GM12878 (cell line): Measurements from ENCODE around the gene UTP3. TPM values are rescaled to one million over a fixed set of nuclear protein-coding genes. Genes with fewer than 3 reads are reported as not detected.

Experiments used
- ASH2L ChIP-seq: fragments of 300-600, 200-600 bp; sonication (generic); IDR thresholded peaks from 2 replicates; pipeline ENCODE4 v1.6.1; 2017; ENCODE audit warnings: low read depth, mild to moderate bottlenecking, borderline replicate concordance
- ATF7 ChIP-seq: fragments of 450-650 bp; IDR thresholded peaks from 2 replicates; pipeline ENCODE4 v1.6.1; 2016; ENCODE audit warnings: low read depth, mild to moderate bottlenecking
- CEBPB ChIP-seq, 2 experiments: fragments of 150-350 bp in 1 of 2; IDR thresholded peaks; 2 replicates each; pipeline ENCODE4 v1.6.1; 2012 to 2014; ENCODE audit warnings: low read depth in 2 of 2, low read length in 2 of 2, borderline replicate concordance in 1 of 2, inconsistent platforms in 1 of 2
- FOXK2 ChIP-seq: fragments of 450-650 bp; IDR thresholded peaks from 2 replicates; pipeline ENCODE4 v1.6.1; 2017; ENCODE audit warnings: mild to moderate bottlenecking, moderate library complexity
- LARP7 ChIP-seq: fragments of 450-650 bp; IDR thresholded peaks from 2 replicates; pipeline ENCODE4 v1.6.1; 2017; ENCODE audit warnings: mild to moderate bottlenecking
- MYB ChIP-seq: fragments of 150-350 bp; IDR thresholded peaks from 2 replicates; pipeline ENCODE4 v1.6.1; 2014; ENCODE audit warnings: mild to moderate bottlenecking, low read depth, low read length, borderline replicate concordance
- NFYA ChIP-seq: IDR thresholded peaks from 2 replicates; pipeline ENCODE4 v1.6.1; 2011; ENCODE audit warnings: low read depth, mild to moderate bottlenecking, low read length, improper control_type of control experiment, borderline replicate concordance
- NRF1 ChIP-seq: conservative IDR thresholded peaks from 2 replicates; pipeline ENCODE4 v1.6.1; 2011; ENCODE audit warnings: mild to moderate bottlenecking, low read depth, low read length, improper control_type of control experiment
- POU2F2 ChIP-seq: IDR thresholded peaks from 3 replicates; pipeline ENCODE4 v1.6.1; 2011; ENCODE audit warnings: low read depth, mild to moderate bottlenecking, low read length, borderline replicate concordance
- SIX5 ChIP-seq: IDR thresholded peaks from 2 replicates; pipeline ENCODE4 v1.6.1; 2011; ENCODE audit warnings: mild to moderate bottlenecking, low read depth, low read length, moderate library complexity; ENCODE audit not compliant: severe bottlenecking
- SUPT20H ChIP-seq: IDR thresholded peaks from 2 replicates; pipeline ENCODE4 v1.6.1; 2011; ENCODE audit warnings: low read depth, mild to moderate bottlenecking, low read length, moderate library complexity, borderline replicate concordance; ENCODE audit not compliant: control insufficient read depth
- YY1 ChIP-seq: IDR thresholded peaks from 2 replicates; pipeline ENCODE4 v1.6.1; 2011; ENCODE audit warnings: low read depth, mild to moderate bottlenecking, low read length
- polyA plus RNA-seq, 11 experiments: library from polyadenylated mRNA; depleted of rRNA in 4 of 11; unstranded in 6 of 11; stranded (reverse) in 5 of 11; fragments of >200 nt; fragmentation: Nextera tagmentation in 4 of 11; fragmentation: Illumina TruSeq in 1 of 11; extraction: Ambion mirVana in 4 of 11; extraction: Trizol in 1 of 11; gene quantifications; 1 replicate in 1 of 11; 2 replicates in 10 of 11; pipeline versions ENCODE4 v1.2.1 to v1.2.3, GENCODE V29; 2011 to 2016; ENCODE audit warnings: inconsistent platforms in 2 of 11, missing spikeins in 2 of 11, low read depth in 1 of 11
- total RNA-seq, 4 experiments: library from RNA; depleted of rRNA in 3 of 4; stranded (reverse); fragments of >200 nt in 3 of 4; fragmentation: Illumina TruSeq in 1 of 4; extraction: Trizol in 1 of 4; gene quantifications; 2 replicates each; pipeline versions ENCODE4 v1.2.1 to v1.2.3, GENCODE V29; 2013 to 2021
- TF ChIP-seq, protein P1 (sequence below): IDR thresholded peaks from 2 replicates; pipeline ENCODE4 v1.6.1; 2012; ENCODE audit warnings: mild to moderate bottlenecking, low read depth, low read length
- TF ChIP-seq, protein P2 (sequence below): fragments of 450-650 bp; IDR thresholded peaks from 2 replicates; pipeline ENCODE4 v1.6.1; 2016; ENCODE audit warnings: mild to moderate bottlenecking
- TF ChIP-seq, protein P3 (sequence below): fragments of 450-650 bp; formaldehyde crosslinking; IDR thresholded peaks from 2 replicates; pipeline ENCODE4 v1.4.0; 2020; ENCODE audit warnings: mild to moderate bottlenecking, moderate library complexity
- TF ChIP-seq, protein P4 (sequence below): fragments of 450-650 bp; IDR thresholded peaks from 2 replicates; pipeline ENCODE4 v1.6.1; 2014; ENCODE audit warnings: mild to moderate bottlenecking
- TF ChIP-seq, protein P5 (sequence below): fragments of 450-650 bp; IDR thresholded peaks from 2 replicates; pipeline ENCODE4 v1.6.1; 2016; ENCODE audit warnings: mild to moderate bottlenecking

UTP3 gene
- total and polyA plus RNA-seq, 10 of the 15 experiments (the other 5 are each of a cell fraction or from before 2014, with no cell fraction given), result 15.8 to 60.7 (median 22.5) TPM

DNA sequence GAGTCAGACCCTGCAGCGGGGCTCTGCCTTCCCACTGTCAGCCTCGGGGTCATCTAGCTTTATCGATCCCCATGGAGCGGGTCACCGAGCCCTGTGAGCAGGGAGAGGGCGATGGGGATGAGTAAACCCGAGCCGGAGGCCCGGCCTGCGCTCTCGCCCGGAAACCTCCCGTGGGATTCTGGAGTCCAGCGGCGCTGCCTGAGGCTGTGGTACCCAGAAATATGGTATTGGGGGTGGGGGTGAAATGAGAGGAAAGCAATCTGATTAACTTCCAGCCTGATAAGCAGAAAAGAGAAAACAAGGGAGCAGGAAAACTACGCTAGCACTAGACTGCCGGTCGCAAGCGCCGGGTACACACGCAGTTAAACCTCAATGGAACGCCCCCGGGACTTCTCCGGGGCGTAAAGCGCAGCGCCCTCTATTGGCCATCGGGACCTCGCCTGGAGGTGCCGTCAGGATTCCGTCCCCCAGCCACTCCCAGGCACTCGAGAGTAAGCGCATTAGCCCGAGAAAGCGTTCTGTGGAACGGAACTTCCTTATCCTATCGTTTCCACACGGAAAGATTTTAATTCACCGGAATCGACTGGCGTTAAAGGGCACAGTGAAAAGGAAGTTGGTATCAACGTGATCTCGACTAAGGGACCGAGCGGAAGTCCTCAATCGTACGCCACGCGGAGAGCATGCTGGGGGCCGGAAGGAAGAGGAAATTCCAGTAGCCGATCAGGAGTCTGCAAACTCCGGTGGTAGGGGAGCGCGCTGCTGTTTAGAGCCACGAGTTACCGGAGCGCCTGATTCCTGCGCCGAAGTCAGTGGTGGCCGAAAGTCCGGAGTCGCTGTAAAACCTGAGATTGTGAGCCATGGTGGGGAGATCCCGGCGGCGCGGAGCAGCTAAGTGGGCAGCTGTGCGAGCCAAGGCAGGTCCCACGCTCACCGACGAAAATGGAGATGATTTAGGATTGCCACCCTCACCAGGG, at the start of gene UTP3 (continued):
- TF ChIP-seq, protein P1, sequence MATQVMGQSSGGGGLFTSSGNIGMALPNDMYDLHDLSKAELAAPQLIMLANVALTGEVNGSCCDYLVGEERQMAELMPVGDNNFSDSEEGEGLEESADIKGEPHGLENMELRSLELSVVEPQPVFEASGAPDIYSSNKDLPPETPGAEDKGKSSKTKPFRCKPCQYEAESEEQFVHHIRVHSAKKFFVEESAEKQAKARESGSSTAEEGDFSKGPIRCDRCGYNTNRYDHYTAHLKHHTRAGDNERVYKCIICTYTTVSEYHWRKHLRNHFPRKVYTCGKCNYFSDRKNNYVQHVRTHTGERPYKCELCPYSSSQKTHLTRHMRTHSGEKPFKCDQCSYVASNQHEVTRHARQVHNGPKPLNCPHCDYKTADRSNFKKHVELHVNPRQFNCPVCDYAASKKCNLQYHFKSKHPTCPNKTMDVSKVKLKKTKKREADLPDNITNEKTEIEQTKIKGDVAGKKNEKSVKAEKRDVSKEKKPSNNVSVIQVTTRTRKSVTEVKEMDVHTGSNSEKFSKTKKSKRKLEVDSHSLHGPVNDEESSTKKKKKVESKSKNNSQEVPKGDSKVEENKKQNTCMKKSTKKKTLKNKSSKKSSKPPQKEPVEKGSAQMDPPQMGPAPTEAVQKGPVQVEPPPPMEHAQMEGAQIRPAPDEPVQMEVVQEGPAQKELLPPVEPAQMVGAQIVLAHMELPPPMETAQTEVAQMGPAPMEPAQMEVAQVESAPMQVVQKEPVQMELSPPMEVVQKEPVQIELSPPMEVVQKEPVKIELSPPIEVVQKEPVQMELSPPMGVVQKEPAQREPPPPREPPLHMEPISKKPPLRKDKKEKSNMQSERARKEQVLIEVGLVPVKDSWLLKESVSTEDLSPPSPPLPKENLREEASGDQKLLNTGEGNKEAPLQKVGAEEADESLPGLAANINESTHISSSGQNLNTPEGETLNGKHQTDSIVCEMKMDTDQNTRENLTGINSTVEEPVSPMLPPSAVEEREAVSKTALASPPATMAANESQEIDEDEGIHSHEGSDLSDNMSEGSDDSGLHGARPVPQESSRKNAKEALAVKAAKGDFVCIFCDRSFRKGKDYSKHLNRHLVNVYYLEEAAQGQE, result no peak
- TF ChIP-seq ASH2L, result no peak
- no peak for TF ChIP-seq NRF1
- TF ChIP-seq, protein P2, sequence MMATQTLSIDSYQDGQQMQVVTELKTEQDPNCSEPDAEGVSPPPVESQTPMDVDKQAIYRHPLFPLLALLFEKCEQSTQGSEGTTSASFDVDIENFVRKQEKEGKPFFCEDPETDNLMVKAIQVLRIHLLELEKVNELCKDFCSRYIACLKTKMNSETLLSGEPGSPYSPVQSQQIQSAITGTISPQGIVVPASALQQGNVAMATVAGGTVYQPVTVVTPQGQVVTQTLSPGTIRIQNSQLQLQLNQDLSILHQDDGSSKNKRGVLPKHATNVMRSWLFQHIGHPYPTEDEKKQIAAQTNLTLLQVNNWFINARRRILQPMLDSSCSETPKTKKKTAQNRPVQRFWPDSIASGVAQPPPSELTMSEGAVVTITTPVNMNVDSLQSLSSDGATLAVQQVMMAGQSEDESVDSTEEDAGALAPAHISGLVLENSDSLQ, result peak; percentile 54
- peak; percentile 73 for TF ChIP-seq SIX5
- TF ChIP-seq, protein P3, sequence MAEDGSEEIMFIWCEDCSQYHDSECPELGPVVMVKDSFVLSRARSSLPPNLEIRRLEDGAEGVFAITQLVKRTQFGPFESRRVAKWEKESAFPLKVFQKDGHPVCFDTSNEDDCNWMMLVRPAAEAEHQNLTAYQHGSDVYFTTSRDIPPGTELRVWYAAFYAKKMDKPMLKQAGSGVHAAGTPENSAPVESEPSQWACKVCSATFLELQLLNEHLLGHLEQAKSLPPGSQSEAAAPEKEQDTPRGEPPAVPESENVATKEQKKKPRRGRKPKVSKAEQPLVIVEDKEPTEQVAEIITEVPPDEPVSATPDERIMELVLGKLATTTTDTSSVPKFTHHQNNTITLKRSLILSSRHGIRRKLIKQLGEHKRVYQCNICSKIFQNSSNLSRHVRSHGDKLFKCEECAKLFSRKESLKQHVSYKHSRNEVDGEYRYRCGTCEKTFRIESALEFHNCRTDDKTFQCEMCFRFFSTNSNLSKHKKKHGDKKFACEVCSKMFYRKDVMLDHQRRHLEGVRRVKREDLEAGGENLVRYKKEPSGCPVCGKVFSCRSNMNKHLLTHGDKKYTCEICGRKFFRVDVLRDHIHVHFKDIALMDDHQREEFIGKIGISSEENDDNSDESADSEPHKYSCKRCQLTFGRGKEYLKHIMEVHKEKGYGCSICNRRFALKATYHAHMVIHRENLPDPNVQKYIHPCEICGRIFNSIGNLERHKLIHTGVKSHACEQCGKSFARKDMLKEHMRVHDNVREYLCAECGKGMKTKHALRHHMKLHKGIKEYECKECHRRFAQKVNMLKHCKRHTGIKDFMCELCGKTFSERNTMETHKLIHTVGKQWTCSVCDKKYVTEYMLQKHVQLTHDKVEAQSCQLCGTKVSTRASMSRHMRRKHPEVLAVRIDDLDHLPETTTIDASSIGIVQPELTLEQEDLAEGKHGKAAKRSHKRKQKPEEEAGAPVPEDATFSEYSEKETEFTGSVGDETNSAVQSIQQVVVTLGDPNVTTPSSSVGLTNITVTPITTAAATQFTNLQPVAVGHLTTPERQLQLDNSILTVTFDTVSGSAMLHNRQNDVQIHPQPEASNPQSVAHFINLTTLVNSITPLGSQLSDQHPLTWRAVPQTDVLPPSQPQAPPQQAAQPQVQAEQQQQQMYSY (CRISPR knock-in tag), result no peak
- no peak for TF ChIP-seq CEBPB (IDR thresholded peaks at IDR 0.05; ENCODE audit: borderline replicate concordance in 1 of 2, low read depth in 2 of 2, low read length in 2 of 2)
- TF ChIP-seq, protein P4, sequence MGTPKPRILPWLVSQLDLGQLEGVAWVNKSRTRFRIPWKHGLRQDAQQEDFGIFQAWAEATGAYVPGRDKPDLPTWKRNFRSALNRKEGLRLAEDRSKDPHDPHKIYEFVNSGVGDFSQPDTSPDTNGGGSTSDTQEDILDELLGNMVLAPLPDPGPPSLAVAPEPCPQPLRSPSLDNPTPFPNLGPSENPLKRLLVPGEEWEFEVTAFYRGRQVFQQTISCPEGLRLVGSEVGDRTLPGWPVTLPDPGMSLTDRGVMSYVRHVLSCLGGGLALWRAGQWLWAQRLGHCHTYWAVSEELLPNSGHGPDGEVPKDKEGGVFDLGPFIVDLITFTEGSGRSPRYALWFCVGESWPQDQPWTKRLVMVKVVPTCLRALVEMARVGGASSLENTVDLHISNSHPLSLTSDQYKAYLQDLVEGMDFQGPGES, result no peak
- TF ChIP-seq FOXK2, result no peak
- TF ChIP-seq LARP7, result no peak
- no peak for TF ChIP-seq MYB
- TF ChIP-seq, protein P5, sequence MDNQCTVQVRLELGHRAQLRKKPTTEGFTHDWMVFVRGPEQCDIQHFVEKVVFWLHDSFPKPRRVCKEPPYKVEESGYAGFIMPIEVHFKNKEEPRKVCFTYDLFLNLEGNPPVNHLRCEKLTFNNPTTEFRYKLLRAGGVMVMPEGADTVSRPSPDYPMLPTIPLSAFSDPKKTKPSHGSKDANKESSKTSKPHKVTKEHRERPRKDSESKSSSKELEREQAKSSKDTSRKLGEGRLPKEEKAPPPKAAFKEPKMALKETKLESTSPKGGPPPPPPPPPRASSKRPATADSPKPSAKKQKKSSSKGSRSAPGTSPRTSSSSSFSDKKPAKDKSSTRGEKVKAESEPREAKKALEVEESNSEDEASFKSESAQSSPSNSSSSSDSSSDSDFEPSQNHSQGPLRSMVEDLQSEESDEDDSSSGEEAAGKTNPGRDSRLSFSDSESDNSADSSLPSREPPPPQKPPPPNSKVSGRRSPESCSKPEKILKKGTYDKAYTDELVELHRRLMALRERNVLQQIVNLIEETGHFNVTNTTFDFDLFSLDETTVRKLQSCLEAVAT, result peak; percentile 76
- TF ChIP-seq POU2F2, result peak; percentile 94
- no peak for TF ChIP-seq SUPT20H
- TF ChIP-seq YY1, result no peak; the same call in 1 of the 2 replicates
- no peak for TF ChIP-seq NFYA
- no peak; the same call in none of the 2 replicates for TF ChIP-seq ATF7
